Measurements from ENCODE around the gene SNAP29. TPM values are rescaled to one million over a fixed set of nuclear protein-coding genes. Genes with fewer than 3 reads are reported as not detected.
"Not testable (repeated sequence)": the region's sequence is repeated elsewhere in the genome, so short reads cannot be mapped to it uniquely, and the experiment has no call there.

SNAP29 gene
- total RNA-seq, 1 experiment from 2014 or later: 17.9 TPM

DNA sequence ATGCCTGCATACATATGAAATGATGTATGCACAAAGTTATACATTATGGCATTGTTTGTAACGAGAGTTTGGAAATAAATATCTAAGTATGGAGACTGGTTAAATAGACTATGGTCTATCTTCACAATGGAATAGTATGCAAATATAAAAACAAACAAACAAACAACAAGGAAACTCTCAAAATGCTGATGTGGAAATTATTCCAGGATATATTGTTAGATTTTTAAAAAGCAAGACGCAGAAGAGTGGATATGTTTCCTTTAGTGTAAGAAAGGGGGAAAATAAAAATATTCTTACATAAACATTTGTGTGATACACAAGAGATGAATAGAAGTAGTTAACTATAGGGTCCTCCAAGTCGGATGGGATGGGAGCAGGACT is 47.6 kb downstream of the SNAP29 start:
- Histone ChIP-seq H3K14ac (ENCODE audit: insufficient read depth, low read length) (no peak overlapping the region), H4K20me1 (ENCODE audit: control insufficient read depth, insufficient read depth, insufficient read length) (no peaks in the 10 kb centered on the region), H4K8ac (replicated peaks; ENCODE audit: insufficient read length, low read depth, low read length) (no peak overlapping the region), H3K23me2 (ENCODE audit: insufficient read length, low read depth, low read length, poor library complexity, severe bottlenecking) (no peaks in the 10 kb centered on the region), H3K4me1 (ENCODE audit: insufficient read depth, low read length) (no peaks in the 10 kb centered on the region), H2BK5ac (ENCODE audit: insufficient read length, low read length) (no peak overlapping the region), H3K4ac (ENCODE audit: low read depth, low read length) (no peak overlapping the region), H3K27me3 (ENCODE audit: insufficient read depth, low read length) (no peaks in the 10 kb centered on the region), H2BK12ac (ENCODE audit: insufficient read length, low read depth, low read length) (no peak overlapping the region), H3T11ph (ENCODE audit: low read length) (no peak overlapping the region), H3K23ac (ENCODE audit: insufficient read length, low read depth, low read length) (no peak overlapping the region), H3K79me1 (ENCODE audit: insufficient read depth, low read depth, low read length, poor library complexity, severe bottlenecking) (no peaks in the 10 kb centered on the region), H2BK120ac (ENCODE audit: low read depth, low read length, poor library complexity, severe bottlenecking) (no peak overlapping the region), H3K56ac (ENCODE audit: insufficient read length, low read depth, low read length) (no peak overlapping the region), H3K9ac (ENCODE audit: extremely low read depth, insufficient read length, low read length) (no peak overlapping the region), H2BK20ac (ENCODE audit: low read depth, low read length, poor library complexity, severe bottlenecking) (no peak overlapping the region), H3K18ac (ENCODE audit: insufficient read length, low read depth, low read length) (no peak overlapping the region), H2AK5ac (ENCODE audit: insufficient read length, low read length) (no peak overlapping the region), H4K91ac (ENCODE audit: insufficient read length, low read depth, low read length) (no peak overlapping the region), H3K27ac (ENCODE audit: insufficient read length, low read depth, low read length) (no peak overlapping the region), H3K4me2 (ENCODE audit: insufficient read depth, insufficient read length, low read length) (no peak overlapping the region), H3K9me3 (ENCODE audit: control insufficient read depth, low read depth, low read length) (no peaks in the 10 kb centered on the region), H2AFZ (ENCODE audit: low read length) (no peak overlapping the region), H2BK15ac (ENCODE audit: low read depth, low read length) (no peak overlapping the region), H4K5ac (ENCODE audit: insufficient read length, low read depth, low read length) (no peak overlapping the region), H3K79me2 (ENCODE audit: insufficient read depth, low read length) (no peaks in the 10 kb centered on the region)
- no peaks in the 10 kb centered on the region for H3K9me3 Mint-ChIP-seq
- no peaks in the 10 kb centered on the region for H3K4me1 Mint-ChIP-seq
- H3K4me3 Mint-ChIP-seq: no peak overlapping the region
- no peak overlapping the region for H3K27ac Mint-ChIP-seq
- DNase-seq: no peak
- no peaks in the 10 kb centered on the region for H3K36me3 Mint-ChIP-seq (ENCODE audit: insufficient read depth in 1 of 3, low read depth in 3 of 3)
- no peak for TF ChIP-seq CTCF (conservative IDR thresholded peaks at IDR 0.05)
- H3K27me3 Mint-ChIP-seq (ENCODE audit: low read depth): peaks cover 5% of the 10 kb centered on the region
- WGBS (ENCODE audit: extremely low coverage, insufficient read length, low lambda C conversion rate): no CpG with 5 or more reads among the region's 3 CpGs

DNA sequence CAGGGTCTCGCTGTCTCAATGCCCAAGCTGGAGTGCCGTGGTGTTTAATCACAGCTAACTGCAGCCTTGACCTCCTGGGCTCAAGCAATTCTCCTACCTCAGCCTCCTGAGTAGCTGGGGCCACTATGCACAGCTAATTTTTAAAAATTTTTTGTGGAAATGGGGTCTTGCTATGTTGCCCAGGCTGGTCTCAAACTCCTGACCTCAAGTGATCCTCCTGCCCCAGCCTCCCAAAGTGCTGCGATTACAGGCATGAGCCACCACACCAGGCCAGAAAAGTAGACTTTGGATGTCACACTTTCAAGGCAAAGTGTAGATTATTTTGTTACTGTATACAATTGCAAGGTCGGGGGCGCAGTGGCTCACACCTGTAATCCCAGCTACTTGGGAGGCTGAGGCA is 49.9 kb downstream of the SNAP29 start:
- not testable (repeated sequence) for H3K4me1 ChIP-seq (ENCODE audit: insufficient read depth, low read length); H3K4me2 ChIP-seq (ENCODE audit: insufficient read depth, insufficient read length, low read length); H2AK5ac ChIP-seq (ENCODE audit: insufficient read length, low read length); H3K9ac ChIP-seq (ENCODE audit: extremely low read depth, insufficient read length, low read length); H3K27ac Mint-ChIP-seq; H4K5ac ChIP-seq (ENCODE audit: insufficient read length, low read depth, low read length); H2AFZ ChIP-seq (ENCODE audit: low read length); H2BK12ac ChIP-seq (ENCODE audit: insufficient read length, low read depth, low read length); H2BK120ac ChIP-seq (ENCODE audit: low read depth, low read length, poor library complexity, severe bottlenecking); H3K14ac ChIP-seq (ENCODE audit: insufficient read depth, low read length); H3K36me3 Mint-ChIP-seq (ENCODE audit: insufficient read depth in 1 of 3, low read depth in 3 of 3); H3K79me1 ChIP-seq (ENCODE audit: insufficient read depth, low read depth, low read length, poor library complexity, severe bottlenecking); H3K18ac ChIP-seq (ENCODE audit: insufficient read length, low read depth, low read length); H3K9me3 ChIP-seq (ENCODE audit: control insufficient read depth, low read depth, low read length); H3K4ac ChIP-seq (ENCODE audit: low read depth, low read length); H3K56ac ChIP-seq (ENCODE audit: insufficient read length, low read depth, low read length); H4K8ac ChIP-seq (replicated peaks; ENCODE audit: insufficient read length, low read depth, low read length); H2BK15ac ChIP-seq (ENCODE audit: low read depth, low read length); H2BK20ac ChIP-seq (ENCODE audit: low read depth, low read length, poor library complexity, severe bottlenecking); DNase-seq; H3K27me3 Mint-ChIP-seq (ENCODE audit: low read depth); H3K9me3 Mint-ChIP-seq; H2BK5ac ChIP-seq (ENCODE audit: insufficient read length, low read length); H3K4me3 Mint-ChIP-seq; H3K79me2 ChIP-seq (ENCODE audit: insufficient read depth, low read length); H4K20me1 ChIP-seq (ENCODE audit: control insufficient read depth, insufficient read depth, insufficient read length); H3T11ph ChIP-seq (ENCODE audit: low read length); H3K23ac ChIP-seq (ENCODE audit: insufficient read length, low read depth, low read length); H3K4me1 Mint-ChIP-seq; H3K27me3 ChIP-seq (ENCODE audit: insufficient read depth, low read length); H4K91ac ChIP-seq (ENCODE audit: insufficient read length, low read depth, low read length); H3K27ac ChIP-seq (ENCODE audit: insufficient read length, low read depth, low read length); H3K23me2 ChIP-seq (ENCODE audit: insufficient read length, low read depth, low read length, poor library complexity, severe bottlenecking)
- WGBS (ENCODE audit: extremely low coverage, insufficient read length, low lambda C conversion rate): no CpG with 5 or more reads among the region's 5 CpGs

Data from H9 (cell line).